ENCODE results near the gene ETV7.

DNA sequence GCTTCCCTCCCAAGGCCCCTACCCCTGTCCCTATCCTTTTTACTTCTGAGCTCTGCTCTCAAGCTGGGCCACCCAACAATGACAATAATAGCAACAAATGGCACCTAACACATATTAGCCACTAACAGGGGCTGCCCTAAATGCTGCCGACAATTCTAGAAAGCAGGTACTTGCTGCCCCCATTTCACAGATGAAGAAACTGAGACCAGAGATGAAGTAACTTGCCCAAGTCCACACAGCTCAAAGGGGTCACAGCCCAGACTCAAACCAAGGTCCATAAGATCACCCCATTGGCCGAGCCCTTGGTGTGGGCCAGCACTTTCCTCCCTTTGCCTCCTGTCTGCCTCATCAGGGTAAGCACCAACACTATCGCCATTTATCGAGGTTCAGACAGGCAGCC, 62.8 kb downstream of the ETV7 start:
- TF ChIP-seq HDGF (IDR thresholded peaks at IDR 0.05; ENCODE audit: borderline replicate concordance) = no peak
- no peak for TF ChIP-seq NFRKB (IDR thresholded peaks at IDR 0.05)
- TF ChIP-seq BHLHE40 (IDR thresholded peaks at IDR 0.05; ENCODE audit: borderline replicate concordance) = no peak
- TF ChIP-seq TARDBP (IDR thresholded peaks at IDR 0.05) = no peak
- TF ChIP-seq SUZ12 (IDR thresholded peaks at IDR 0.05) = no peak
- TF ChIP-seq FOXA1 (IDR thresholded peaks at IDR 0.05) = no peak
- TF ChIP-seq ELF4 (IDR thresholded peaks at IDR 0.05) = no peak
- no peak for TF ChIP-seq ARNT (IDR thresholded peaks at IDR 0.05)
- no peak for TF ChIP-seq LEF1 (IDR thresholded peaks at IDR 0.05; ENCODE audit: borderline replicate concordance)
- TF ChIP-seq FOXM1 (IDR thresholded peaks at IDR 0.05; ENCODE audit: borderline replicate concordance) = no peak

All from HEK293T (cell line).